Thoracic aorta (tissue), 2 donors: ENCODE data around the gene CTDP1. TPM values are rescaled to one million over a fixed set of nuclear protein-coding genes. Genes with fewer than 3 reads are reported as not detected.

ENCODE experiments used
- ATAC-seq: fragments of 150-250 bp; one replicate; pipeline ENCODE4 v1.8.0; 2017; ENCODE audit warnings: low read depth; ENCODE audit not compliant: insufficient number of reproducible peaks, low FRiP score
- DNase-seq: peaks from one replicate; pipeline ENCODE4 v3.0.0-alpha.2; 2020; ENCODE audit warnings: low spot score
- H3K27ac ChIP-seq, 2 donors: fragments of 200-600 bp; sonication (generic); 1 replicate in 1 of 2; 2 replicates in 1 of 2; pipeline ENCODE4 v1.5.1; 2016; ENCODE audit warnings: mild to moderate bottlenecking in 2 of 2, moderate library complexity in 2 of 2
- H3K27me3 ChIP-seq: fragments of 200-600 bp; sonication (generic); replicated peaks from 2 replicates; pipeline ENCODE4 v1.6.0; 2016; ENCODE audit warnings: mild to moderate bottlenecking; ENCODE audit not compliant: insufficient read depth
- H3K36me3 ChIP-seq: fragments of 200-600 bp; sonication (generic); one replicate; pipeline ENCODE4 v1.5.1; 2016
- H3K4me1 ChIP-seq, 2 donors: fragments of 200-600 bp; sonication (generic); 1 replicate in 1 of 2; 2 replicates in 1 of 2; pipeline versions ENCODE4 v1.5.1 to v1.6.0; 2016; ENCODE audit warnings: low read depth in 2 of 2, mild to moderate bottlenecking in 1 of 2; ENCODE audit not compliant: control insufficient read depth in 1 of 2
- H3K4me3 ChIP-seq: fragments of 200-600 bp; sonication (generic); 2 replicates; pipeline ENCODE4 v1.5.1; 2016; ENCODE audit warnings: mild to moderate bottlenecking
- H3K9me3 ChIP-seq: fragments of 200-600 bp; sonication (generic); 2 replicates; pipeline ENCODE4 v1.5.1; 2016
- CTCF ChIP-seq: fragments of 200-600 bp; sonication (generic); IDR thresholded peaks from one replicate; pipeline ENCODE4 v1.5.1; 2019; ENCODE audit warnings: antibody characterized with exemption
- total RNA-seq, 2 donors: library from RNA; depleted of rRNA; stranded (reverse); fragments of >200 nt; gene quantifications; one replicate each; pipeline versions ENCODE4 v1.1.0 to v1.2.3, GENCODE V29; 2016

The CTDP1 gene
- total RNA-seq, 2 donors from 2014 or later = 25.0 to 28.0 TPM

- Histone ChIP-seq H3K27me3 (no peaks in the 10 kb centered on the region), H3K4me1 (peaks cover 15 to 29% of the 10 kb centered on the region in 2 donors), H3K4me3 (no peak overlapping the region), H3K9me3 (no peaks in the 10 kb centered on the region), H3K36me3 (no peaks in the 10 kb centered on the region), H3K27ac (no peak overlapping the region)
- ATAC-seq = no peak
- TF ChIP-seq CTCF = no peak
- no peak for DNase-seq
Measured at GRCh38 chr18:79682894-79683625, 3.5 kb downstream of the CTDP1 start.

- Histone ChIP-seq H3K36me3 (no peaks in the 10 kb centered on the region), H3K27ac (no peak overlapping the region), H3K4me1 (peaks cover 10 to 24% of the 10 kb centered on the region in 2 donors), H3K27me3 (no peaks in the 10 kb centered on the region), H3K4me3 (no peak overlapping the region), H3K9me3 (no peaks in the 10 kb centered on the region)
- no peak for DNase-seq
- no peak for ATAC-seq
- TF ChIP-seq CTCF = no peak
Measured at GRCh38 chr18:79683626-79684282, 4.2 kb downstream of the CTDP1 start.

GRCh38 chr18:79684283-79684631, 4.7 kb downstream of the CTDP1 start:
- peaks cover 10 to 24% of the 10 kb centered on the region in 2 donors for H3K4me1 ChIP-seq
- no peaks in the 10 kb centered on the region for H3K27me3 ChIP-seq
- TF ChIP-seq CTCF = no peak
- no peaks in the 10 kb centered on the region for H3K36me3 ChIP-seq
- no peak for ATAC-seq
- H3K4me3 ChIP-seq = no peak overlapping the region
- H3K27ac ChIP-seq = no peak overlapping the region
- no peak for DNase-seq
- H3K9me3 ChIP-seq = no peaks in the 10 kb centered on the region

GRCh38 chr18:79684787-79685186, 5.2 kb downstream of the CTDP1 start:
- peaks cover 10 to 24% of the 10 kb centered on the region in 2 donors for H3K4me1 ChIP-seq
- ATAC-seq (peak; percentile 92), DNase-seq (no peak)
- no peak overlapping the region for H3K27ac ChIP-seq
- no peak overlapping the region for H3K4me3 ChIP-seq
- H3K36me3 ChIP-seq = no peaks in the 10 kb centered on the region
- TF ChIP-seq CTCF = no peak
- H3K27me3 ChIP-seq = no peaks in the 10 kb centered on the region
- H3K9me3 ChIP-seq = no peaks in the 10 kb centered on the region

GRCh38 chr18:79685281-79685680, 5.7 kb downstream of the CTDP1 start:
- Histone ChIP-seq H3K27me3 (no peaks in the 10 kb centered on the region), H3K4me1 (peaks cover 10 to 24% of the 10 kb centered on the region in 2 donors), H3K27ac (no peak overlapping the region), H3K36me3 (no peaks in the 10 kb centered on the region), H3K4me3 (no peak overlapping the region), H3K9me3 (no peaks in the 10 kb centered on the region)
- TF ChIP-seq CTCF = no peak
- DNase-seq (no peak), ATAC-seq (no peak)
